ENCODE data around the gene FDX2. TPM values are rescaled to one million over a fixed set of nuclear protein-coding genes. Genes with fewer than 3 reads are reported as not detected.

Gene FDX2
- total and polyA plus RNA-seq, 2 experiments from 2014 or later, result 28.7 to 35.0 TPM

GRCh38 chr19:10317857-10318462 is 2.1 kb upstream of the FDX2 start (continued):
- TF ChIP-seq, protein P1, sequence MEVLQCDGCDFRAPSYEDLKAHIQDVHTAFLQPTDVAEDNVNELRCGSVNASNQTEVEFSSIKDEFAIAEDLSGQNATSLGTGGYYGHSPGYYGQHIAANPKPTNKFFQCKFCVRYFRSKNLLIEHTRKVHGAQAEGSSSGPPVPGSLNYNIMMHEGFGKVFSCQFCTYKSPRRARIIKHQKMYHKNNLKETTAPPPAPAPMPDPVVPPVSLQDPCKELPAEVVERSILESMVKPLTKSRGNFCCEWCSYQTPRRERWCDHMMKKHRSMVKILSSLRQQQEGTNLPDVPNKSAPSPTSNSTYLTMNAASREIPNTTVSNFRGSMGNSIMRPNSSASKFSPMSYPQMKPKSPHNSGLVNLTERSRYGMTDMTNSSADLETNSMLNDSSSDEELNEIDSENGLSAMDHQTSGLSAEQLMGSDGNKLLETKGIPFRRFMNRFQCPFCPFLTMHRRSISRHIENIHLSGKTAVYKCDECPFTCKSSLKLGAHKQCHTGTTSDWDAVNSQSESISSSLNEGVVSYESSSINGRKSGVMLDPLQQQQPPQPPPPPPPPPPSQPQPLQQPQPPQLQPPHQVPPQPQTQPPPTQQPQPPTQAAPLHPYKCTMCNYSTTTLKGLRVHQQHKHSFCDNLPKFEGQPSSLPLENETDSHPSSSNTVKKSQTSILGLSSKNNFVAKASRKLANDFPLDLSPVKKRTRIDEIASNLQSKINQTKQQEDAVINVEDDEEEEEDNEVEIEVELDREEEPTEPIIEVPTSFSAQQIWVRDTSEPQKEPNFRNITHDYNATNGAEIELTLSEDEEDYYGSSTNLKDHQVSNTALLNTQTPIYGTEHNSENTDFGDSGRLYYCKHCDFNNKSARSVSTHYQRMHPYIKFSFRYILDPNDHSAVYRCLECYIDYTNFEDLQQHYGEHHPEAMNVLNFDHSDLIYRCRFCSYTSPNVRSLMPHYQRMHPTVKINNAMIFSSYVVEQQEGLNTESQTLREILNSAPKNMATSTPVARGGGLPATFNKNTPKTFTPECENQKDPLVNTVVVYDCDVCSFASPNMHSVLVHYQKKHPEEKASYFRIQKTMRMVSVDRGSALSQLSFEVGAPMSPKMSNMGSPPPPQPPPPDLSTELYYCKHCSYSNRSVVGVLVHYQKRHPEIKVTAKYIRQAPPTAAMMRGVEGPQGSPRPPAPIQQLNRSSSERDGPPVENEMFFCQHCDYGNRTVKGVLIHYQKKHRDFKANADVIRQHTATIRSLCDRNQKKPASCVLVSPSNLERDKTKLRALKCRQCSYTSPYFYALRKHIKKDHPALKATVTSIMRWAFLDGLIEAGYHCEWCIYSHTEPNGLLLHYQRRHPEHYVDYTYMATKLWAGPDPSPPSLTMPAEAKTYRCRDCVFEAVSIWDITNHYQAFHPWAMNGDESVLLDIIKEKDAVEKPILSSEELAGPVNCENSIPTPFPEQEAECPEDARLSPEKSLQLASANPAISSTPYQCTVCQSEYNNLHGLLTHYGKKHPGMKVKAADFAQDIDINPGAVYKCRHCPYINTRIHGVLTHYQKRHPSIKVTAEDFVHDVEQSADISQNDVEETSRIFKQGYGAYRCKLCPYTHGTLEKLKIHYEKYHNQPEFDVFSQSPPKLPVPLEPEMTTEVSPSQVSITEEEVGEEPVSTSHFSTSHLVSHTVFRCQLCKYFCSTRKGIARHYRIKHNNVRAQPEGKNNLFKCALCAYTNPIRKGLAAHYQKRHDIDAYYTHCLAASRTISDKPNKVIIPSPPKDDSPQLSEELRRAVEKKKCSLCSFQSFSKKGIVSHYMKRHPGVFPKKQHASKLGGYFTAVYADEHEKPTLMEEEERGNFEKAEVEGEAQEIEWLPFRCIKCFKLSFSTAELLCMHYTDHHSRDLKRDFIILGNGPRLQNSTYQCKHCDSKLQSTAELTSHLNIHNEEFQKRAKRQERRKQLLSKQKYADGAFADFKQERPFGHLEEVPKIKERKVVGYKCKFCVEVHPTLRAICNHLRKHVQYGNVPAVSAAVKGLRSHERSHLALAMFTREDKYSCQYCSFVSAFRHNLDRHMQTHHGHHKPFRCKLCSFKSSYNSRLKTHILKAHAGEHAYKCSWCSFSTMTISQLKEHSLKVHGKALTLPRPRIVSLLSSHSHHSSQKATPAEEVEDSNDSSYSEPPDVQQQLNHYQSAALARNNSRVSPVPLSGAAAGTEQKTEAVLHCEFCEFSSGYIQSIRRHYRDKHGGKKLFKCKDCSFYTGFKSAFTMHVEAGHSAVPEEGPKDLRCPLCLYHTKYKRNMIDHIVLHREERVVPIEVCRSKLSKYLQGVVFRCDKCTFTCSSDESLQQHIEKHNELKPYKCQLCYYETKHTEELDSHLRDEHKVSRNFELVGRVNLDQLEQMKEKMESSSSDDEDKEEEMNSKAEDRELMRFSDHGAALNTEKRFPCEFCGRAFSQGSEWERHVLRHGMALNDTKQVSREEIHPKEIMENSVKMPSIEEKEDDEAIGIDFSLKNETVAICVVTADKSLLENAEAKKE (CRISPR knock-in tag; IDR thresholded peaks at IDR 0.05), result no peak
- no peak for TF ChIP-seq CTCF (conservative IDR thresholded peaks at IDR 0.05; ENCODE audit: low read depth in 2 of 2)
- no peak for TF ChIP-seq EZH2 (IDR thresholded peaks at IDR 0.05; ENCODE audit: low read depth, unreplicated experiment)
- no peak for TF ChIP-seq ETS1 (IDR thresholded peaks at IDR 0.05)
